ENCODE data around the gene TTC39A. TPM values are rescaled to one million over a fixed set of nuclear protein-coding genes. Genes with fewer than 3 reads are reported as not detected.

The TTC39A gene
- total and polyA plus RNA-seq, 12 donors = 4.3 to 38.7 (median 20.4) TPM

GRCh38 chr1:51306950-51307349, 23.4 kb downstream of the TTC39A start:
- H3K27me3 ChIP-seq = no peaks in the 10 kb centered on the region
- DNase-seq = no peak
- TF ChIP-seq, protein P1, sequence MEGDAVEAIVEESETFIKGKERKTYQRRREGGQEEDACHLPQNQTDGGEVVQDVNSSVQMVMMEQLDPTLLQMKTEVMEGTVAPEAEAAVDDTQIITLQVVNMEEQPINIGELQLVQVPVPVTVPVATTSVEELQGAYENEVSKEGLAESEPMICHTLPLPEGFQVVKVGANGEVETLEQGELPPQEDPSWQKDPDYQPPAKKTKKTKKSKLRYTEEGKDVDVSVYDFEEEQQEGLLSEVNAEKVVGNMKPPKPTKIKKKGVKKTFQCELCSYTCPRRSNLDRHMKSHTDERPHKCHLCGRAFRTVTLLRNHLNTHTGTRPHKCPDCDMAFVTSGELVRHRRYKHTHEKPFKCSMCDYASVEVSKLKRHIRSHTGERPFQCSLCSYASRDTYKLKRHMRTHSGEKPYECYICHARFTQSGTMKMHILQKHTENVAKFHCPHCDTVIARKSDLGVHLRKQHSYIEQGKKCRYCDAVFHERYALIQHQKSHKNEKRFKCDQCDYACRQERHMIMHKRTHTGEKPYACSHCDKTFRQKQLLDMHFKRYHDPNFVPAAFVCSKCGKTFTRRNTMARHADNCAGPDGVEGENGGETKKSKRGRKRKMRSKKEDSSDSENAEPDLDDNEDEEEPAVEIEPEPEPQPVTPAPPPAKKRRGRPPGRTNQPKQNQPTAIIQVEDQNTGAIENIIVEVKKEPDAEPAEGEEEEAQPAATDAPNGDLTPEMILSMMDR (IDR thresholded peaks at IDR 0.05) = no peak
- no peaks in the 10 kb centered on the region for H3K9me3 ChIP-seq
- H3K36me3 ChIP-seq = peaks cover 0 to 14% (median 0%) of the 10 kb centered on the region in 9 donors
- ATAC-seq = no peak
- no peak overlapping the region for H3K27ac ChIP-seq
- WGBS, 2 donors = 87 to 95% methylated on average over 5 of the region's 5 CpGs
- intact Hi-C loops (cut with DNase I) = no loop called here
- H3K4me1 ChIP-seq = peaks cover 0 to 15% (median 0%) of the 10 kb centered on the region in 9 donors
- no peak overlapping the region for H3K4me3 ChIP-seq

GRCh38 chr1:51305371-51305823, 25.0 kb downstream of the TTC39A start:
- Histone ChIP-seq H3K36me3 (peaks cover 0 to under 1% (median 0%) of the 10 kb centered on the region in 9 donors), H3K9me3 (no peaks in the 10 kb centered on the region), H3K27me3 (no peaks in the 10 kb centered on the region), H3K4me1 (peaks cover 0 to 12% (median 0%) of the 10 kb centered on the region in 9 donors), H3K27ac (no peak overlapping the region), H3K4me3 (no peak overlapping the region)
- WGBS, 2 donors = 73 to 77% methylated on average over 4 of the region's 4 CpGs
- intact Hi-C loops (cut with DNase I) = no loop called here
- DNase-seq (no peak), ATAC-seq (no peak)
- TF ChIP-seq, protein P1 (IDR thresholded peaks at IDR 0.05) = no peak

GRCh38 chr1:51304360-51304759, 26.0 kb downstream of the TTC39A start:
- Histone ChIP-seq H3K9me3 (no peaks in the 10 kb centered on the region), H3K4me3 (no peak overlapping the region), H3K27me3 (no peaks in the 10 kb centered on the region), H3K4me1 (peaks cover 0 to 12% (median 0%) of the 10 kb centered on the region in 9 donors), H3K36me3 (no peaks in the 10 kb centered on the region), H3K27ac (no peak overlapping the region)
- TF ChIP-seq, protein P1 (IDR thresholded peaks at IDR 0.05) = no peak
- intact Hi-C loops (cut with DNase I) = no loop called here
- ATAC-seq (no peak), DNase-seq (no peak)
- 57 to 85% methylated on average over 1 of the region's 1 CpG for WGBS, 2 donors

DNA sequence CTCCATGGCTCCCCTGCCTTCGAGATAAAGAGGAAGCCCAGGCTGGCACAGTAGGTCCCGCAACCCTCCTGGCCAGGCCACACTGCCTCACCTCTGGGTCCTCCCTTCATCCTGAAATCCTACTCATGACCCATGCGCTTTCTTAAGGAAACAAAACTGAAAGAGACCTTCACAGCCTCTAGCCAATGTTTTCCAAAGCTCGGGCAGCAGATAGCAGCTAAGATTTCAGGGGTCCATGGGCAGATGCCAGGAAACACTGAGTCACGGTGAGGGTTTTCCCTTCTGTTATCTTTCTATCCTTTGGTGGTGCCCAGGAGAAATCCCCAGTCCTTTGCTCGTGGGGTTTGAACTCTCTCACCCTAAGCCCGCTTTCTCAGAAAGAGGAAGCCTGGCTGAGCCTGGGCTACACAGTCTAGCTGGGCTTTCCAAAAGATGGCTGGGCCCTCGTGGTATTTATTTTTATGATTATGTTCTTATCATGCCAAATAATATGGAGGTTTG, 26.6 kb downstream of the TTC39A start:
- WGBS, 2 donors = 62 to 66% methylated on average over 8 of the region's 8 CpGs
- no peak for DNase-seq
- intact Hi-C loops (cut with DNase I) = no loop called here
- H3K9me3 ChIP-seq = no peaks in the 10 kb centered on the region
- no peaks in the 10 kb centered on the region for H3K27me3 ChIP-seq
- H3K36me3 ChIP-seq = no peaks in the 10 kb centered on the region
- peaks cover 0 to 12% (median 0%) of the 10 kb centered on the region in 9 donors for H3K4me1 ChIP-seq
- H3K4me3 ChIP-seq = peak overlapping the region in 1 of 10 donors; percentile 24
- TF ChIP-seq, protein P1 (IDR thresholded peaks at IDR 0.05) = no peak
- H3K27ac ChIP-seq = peak overlapping the region in 1 of 10 donors; percentile 63
- ATAC-seq = peak in 1 of 8 donors; percentile 13
